NOMO-1 (cell line): ENCODE measurements around the gene ANXA2.

Experiments used
- DNase-seq, 2 experiments: peaks; one replicate each; lab custom pipeline; 2025; ENCODE audit not compliant: unreplicated experiment in 2 of 2; lab: John Stamatoyannopoulos, UW

Gene ANXA2

GRCh38 chr15:60390871-60391501 is 6.8 kb downstream of the ANXA2 start:
- no peak for DNase-seq

DNA sequence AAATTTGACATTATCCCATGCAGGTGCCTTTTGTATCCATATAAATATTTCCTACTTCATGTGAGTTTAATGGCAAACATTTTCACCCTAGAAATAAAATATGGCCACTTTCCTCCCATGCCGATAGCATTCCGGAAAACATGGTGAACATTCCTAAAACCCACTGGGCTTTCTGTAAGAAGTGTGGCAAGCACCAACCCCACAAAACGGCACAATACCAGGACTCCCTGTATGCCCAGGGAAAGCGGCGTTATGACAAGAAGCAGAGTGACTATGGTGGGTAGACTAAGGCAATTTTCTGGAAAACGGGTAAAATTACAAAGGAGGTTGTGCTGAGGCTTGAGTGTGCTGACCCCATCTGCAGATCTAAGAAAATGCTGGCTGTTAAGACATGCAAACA is 7.6 kb downstream of the ANXA2 start:
- DNase-seq: no peak

DNA sequence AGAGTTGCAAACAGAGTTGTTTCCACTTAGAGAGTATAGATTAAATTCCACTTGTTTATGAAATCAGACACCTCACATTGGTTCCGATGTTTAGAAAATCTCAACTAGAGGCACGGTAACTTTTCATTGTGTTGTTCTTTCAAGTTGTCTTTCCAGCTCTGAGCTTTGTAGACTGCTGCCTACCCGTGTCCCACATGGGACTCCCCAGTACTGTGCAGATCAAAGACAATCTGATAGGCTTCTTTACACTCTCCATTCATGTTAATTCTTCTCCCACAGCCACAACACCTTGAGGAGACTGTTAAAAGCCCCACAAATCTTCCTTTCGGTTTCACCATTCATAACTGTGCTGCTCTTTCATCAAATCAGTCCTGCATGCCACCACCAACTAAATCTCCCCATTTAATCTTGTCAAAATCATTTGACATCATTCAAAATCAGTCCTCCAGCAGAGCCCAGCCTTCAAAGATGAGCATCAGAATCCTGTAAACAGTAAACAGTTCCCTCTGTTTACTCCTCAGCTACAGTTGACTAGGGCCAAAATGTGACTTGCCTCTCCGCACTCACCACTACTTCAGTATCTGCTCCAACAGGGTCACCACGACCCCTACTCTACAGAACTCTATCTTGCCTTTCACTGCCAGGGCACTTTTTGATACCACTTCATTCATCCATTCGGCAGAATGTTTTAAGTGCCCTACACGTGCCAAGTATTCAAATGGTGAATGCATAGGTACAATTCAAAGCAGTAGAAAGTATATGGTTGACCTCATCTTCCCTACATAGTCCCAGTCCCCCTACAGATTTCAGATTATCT is 8.3 kb downstream of the ANXA2 start:
- DNase-seq: no peak

- DNase-seq: no peak
These were observed 10.5 kb downstream of the ANXA2 start for GRCh38 chr15:60387321-60387720.

GRCh38 chr15:60386615-60387014 is 11.2 kb downstream of the ANXA2 start:
- no peak for DNase-seq

- DNase-seq: no peak
These were observed 11.9 kb downstream of the ANXA2 start for GRCh38 chr15:60385620-60386552.

DNA sequence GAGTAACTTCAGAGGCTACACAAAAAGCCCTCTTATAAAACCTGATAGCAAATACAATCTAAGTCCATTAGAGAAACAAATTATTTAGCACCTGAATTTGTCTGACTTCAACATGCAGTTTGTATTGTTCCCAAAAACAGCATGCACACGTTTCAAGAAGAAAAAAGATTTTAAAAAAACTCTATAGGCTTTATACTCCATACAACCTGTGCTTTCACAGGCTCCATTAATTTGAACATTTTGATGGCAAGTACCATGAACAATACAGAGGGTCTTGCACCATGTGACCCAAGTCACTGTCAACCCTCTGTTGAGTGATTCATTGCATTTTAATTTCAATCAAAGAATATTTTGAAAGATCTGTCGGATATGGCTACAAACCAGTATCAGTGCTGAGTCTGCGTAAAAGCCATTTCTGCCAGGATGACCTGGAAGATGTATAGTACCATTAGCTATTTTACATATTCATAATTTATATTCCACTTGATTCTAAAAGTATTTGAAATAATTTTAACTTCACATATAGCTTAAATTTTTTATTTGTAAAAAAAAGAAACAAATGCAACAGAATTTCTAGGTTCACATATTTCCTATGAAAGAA is 13.2 kb downstream of the ANXA2 start:
- no peak for DNase-seq

- no peak for DNase-seq
These were observed 13.7 kb downstream of the ANXA2 start for GRCh38 chr15:60384053-60384452.

GRCh38 chr15:60382773-60383674 is 14.8 kb downstream of the ANXA2 start:
- DNase-seq: no peak

DNA sequence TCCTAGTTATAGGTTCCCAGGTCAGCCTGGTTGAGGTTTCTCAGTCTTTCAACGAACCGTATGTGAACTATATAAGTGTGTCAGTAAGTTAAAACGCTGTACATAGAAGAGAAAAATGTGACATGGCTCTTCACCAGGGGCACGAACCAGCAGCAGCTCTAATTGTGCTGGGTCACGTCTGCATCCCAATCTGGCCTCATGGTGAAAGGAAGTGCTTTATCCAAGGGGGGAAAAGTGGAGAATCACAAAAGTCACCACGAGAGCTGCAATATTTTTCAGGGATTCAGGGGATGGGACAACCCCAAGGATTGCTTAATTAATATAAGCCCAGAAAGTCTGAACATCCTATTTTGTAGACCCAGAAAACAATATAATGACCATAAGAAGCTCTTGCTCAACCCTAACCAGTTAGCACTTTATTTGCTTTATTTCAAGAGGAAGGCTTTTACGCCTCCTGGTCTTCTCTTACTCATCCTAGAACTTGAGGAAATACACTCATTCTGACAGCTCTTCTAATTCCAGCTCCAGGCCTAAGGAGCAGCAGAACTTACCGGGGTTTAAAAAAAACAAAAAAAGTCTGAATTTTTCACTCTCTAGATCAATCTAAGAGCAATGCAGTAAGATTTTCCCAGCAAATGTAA is 16.5 kb downstream of the ANXA2 start:
- no peak for DNase-seq

DNA sequence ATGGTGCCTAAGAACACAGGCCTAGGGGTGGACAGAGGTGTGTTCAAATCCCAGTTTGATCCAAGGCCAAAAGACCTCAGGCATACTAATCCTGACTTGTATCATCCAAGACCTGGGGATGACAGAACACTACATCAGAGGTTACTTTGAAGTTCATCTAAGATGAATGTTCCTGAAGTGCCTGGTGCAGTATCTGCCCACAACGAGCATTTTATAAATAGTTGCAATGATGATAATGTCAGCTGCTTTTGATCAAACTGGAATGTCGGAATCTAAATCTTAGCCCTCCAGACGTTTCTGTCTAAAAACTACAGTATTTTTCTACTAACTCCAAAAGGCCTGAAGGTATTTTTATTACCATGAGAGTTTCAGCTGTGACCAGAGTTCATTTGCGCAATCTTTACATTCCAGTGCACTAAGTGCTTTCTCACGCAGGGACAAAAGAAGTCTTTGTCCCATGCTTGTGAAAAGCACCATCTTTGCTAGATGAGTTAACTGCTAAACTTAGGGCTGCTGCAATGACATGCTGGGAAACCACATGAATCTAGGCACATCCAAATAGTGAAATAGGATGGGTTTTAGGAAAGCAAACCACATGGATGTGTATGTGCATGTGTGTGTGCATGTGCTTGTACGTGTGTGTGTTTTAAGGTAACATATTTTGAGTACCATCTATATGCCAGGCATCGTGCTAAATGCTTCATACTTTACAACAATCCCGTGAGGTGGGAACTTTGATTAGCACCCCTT is 18.1 kb downstream of the ANXA2 start:
- no peak for DNase-seq

- no peak for DNase-seq
These were observed 18.6 kb downstream of the ANXA2 start for GRCh38 chr15:60379185-60379524.

DNA sequence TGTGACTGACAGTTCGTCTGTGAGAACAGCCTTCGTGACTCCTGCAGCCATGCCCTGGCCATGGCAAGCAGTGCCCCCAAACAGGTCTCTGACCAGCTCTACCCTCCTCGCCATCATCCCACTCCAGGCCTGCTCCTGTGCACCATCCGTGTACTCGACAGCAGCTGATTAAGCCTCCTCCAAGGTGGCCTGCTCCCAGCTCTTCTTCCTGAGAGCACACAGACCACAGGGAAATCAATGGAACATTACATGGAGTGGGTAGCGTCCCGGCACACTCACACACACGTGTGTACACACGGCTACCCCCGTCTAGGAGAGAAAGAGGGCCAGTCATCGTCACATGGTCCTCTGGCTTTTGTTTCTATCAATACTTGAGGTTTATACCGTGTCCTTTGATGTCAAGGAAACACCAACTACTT is 21.1 kb downstream of the ANXA2 start:
- no peak for DNase-seq

- DNase-seq: no peak
These were observed 22.5 kb downstream of the ANXA2 start for GRCh38 chr15:60375306-60375705.

DNA sequence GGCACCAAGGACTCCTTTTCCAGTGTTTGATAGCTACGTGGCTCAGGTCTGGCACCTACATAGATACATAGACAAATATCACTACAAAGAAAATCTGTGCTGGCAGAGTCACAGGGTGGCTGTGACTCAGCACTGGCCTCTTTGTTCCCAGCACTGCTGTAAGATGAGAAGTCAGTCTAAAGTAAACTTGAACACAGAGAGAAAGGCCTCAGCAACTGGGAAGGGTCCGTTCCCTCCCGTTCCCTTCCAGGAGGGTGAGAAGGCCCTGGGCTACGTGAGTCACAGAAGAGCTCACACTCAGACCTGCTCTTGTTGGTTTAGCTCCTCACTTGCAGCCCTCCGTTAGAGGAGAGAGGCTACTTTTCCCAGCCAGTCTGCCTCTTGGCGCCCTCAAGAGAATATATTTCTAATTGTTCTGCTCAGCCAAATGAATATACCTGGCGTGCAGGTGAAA is 23.1 kb downstream of the ANXA2 start:
- no peak for DNase-seq

- DNase-seq: no peak
These were observed 23.6 kb downstream of the ANXA2 start for GRCh38 chr15:60374209-60374608.

DNA sequence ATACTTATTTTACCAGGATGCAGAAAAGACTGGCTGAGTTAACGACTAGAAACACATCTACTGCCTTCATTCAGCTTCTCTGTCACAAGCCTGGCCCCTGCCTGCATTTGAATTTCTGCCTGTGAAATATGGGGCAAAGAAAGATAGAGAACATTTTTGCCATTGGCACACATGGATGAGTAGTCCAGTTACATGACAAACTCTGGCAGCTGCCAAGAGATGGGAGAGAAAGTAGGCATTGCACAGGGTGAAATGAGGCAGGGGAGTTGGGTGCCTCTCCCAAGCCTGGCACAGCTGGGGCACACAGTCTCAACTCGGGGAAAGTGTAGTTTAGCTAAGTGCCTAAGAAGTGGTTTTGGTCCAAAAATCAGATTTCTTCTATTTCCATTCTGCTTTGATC is 24.0 kb downstream of the ANXA2 start:
- DNase-seq: no peak

DNA sequence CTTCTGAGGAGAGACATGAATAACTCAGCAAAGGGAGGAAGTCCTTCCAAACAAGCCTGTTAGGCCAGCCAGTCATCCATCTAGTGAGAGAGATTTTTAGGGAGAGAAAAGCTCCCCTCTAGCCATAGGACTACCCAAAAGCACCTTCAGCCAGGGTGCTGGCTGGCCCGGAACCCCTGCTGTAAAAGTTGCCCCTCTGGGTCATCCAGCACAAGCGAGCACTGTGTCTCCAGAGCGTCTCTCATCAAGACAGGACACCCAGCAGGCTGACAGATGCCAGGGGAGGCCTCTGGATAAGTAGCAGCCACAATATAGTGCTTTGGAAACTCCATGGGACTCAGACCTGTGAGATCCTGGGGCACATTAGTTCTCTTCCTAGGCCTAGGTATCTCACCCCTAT is 24.5 kb downstream of the ANXA2 start:
- DNase-seq: no peak

DNA sequence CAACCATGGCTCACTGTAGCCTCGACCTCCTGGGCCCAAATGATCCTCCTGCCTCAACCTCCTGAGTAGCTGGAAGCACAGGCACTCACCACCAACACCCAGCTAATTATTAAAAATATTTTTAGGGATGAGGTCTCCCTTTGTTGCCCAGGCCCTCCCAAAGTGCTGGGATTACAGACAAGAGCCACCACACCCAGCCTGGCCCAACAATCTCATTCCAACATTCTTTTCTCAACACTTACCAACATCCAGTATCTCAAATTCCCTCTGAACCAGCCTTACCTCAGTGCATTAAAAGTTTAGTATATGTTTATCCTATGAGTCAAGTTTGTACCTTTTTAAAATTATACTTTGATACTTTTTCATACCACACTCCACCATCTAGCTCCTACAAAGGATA is 25.0 kb downstream of the ANXA2 start:
- no peak for DNase-seq
